NCI-H748 treated with DMSO at 0.1 percent for 48 hours (cell line): ENCODE data around the gene RBM4B.

Source experiments
- DNase-seq: peaks from one replicate; lab custom pipeline; 2025; lab: John Stamatoyannopoulos, UW

RBM4B gene

GRCh38 chr11:66686801-66687750 lies 9.4 kb upstream of the RBM4B start:
- DNase-seq: no peak

- DNase-seq: no peak
These were observed 8.6 kb upstream of the RBM4B start for GRCh38 chr11:66686100-66686785.

- no peak for DNase-seq
These were observed 7.8 kb upstream of the RBM4B start for GRCh38 chr11:66685276-66686099.

- DNase-seq: no peak
These were observed 6.9 kb upstream of the RBM4B start for GRCh38 chr11:66684635-66685034.

GRCh38 chr11:66683877-66684276 lies 6.2 kb upstream of the RBM4B start:
- no peak for DNase-seq

- DNase-seq: no peak
These were observed 3.4 kb upstream of the RBM4B start for GRCh38 chr11:66680966-66681645.

- DNase-seq: peak; percentile 12
These were observed 622 bp downstream of the RBM4B start for GRCh38 chr11:66676931-66677598.

- no peak for DNase-seq
These were observed 1.3 kb downstream of the RBM4B start for GRCh38 chr11:66676282-66676919.

GRCh38 chr11:66674964-66675602 lies 2.6 kb downstream of the RBM4B start:
- no peak for DNase-seq

- no peak for DNase-seq
These were observed 6.9 kb downstream of the RBM4B start for GRCh38 chr11:66670816-66671215.

GRCh38 chr11:66665369-66665768 lies 12.3 kb downstream of the RBM4B start:
- DNase-seq: no peak

GRCh38 chr11:66663741-66664296 lies 13.9 kb downstream of the RBM4B start:
- DNase-seq: no peak

- DNase-seq: no peak
These were observed 17.9 kb downstream of the RBM4B start for GRCh38 chr11:66659763-66660162.

- no peak for DNase-seq
These were observed 24.6 kb downstream of the RBM4B start for GRCh38 chr11:66653123-66653522.

- no peak for DNase-seq
These were observed 25.0 kb downstream of the RBM4B start for GRCh38 chr11:66652651-66653050.

- DNase-seq: no peak
These were observed 26.7 kb downstream of the RBM4B start for GRCh38 chr11:66651016-66651415.

- DNase-seq: no peak
These were observed 27.8 kb downstream of the RBM4B start for GRCh38 chr11:66649903-66650302.

GRCh38 chr11:66646828-66647227 lies 30.9 kb downstream of the RBM4B start:
- DNase-seq: no peak

- no peak for DNase-seq
These were observed 33.8 kb downstream of the RBM4B start for GRCh38 chr11:66643745-66644437.
